Epithelial cell of alveolus of lung (primary cell): ENCODE measurements around the gene SP140. TPM values are rescaled to one million over a fixed set of nuclear protein-coding genes. Genes with fewer than 3 reads are reported as not detected.

Experiments
- total RNA-seq: library from RNA; depleted of rRNA; stranded (reverse); fragments of >200 nt; gene quantifications from 2 replicates; pipeline ENCODE4 v1.2.1, GENCODE V29; 2015

SP140 gene
- 0.39 TPM in 1 of 2 replicates, not detected in the other for total RNA-seq

DNA sequence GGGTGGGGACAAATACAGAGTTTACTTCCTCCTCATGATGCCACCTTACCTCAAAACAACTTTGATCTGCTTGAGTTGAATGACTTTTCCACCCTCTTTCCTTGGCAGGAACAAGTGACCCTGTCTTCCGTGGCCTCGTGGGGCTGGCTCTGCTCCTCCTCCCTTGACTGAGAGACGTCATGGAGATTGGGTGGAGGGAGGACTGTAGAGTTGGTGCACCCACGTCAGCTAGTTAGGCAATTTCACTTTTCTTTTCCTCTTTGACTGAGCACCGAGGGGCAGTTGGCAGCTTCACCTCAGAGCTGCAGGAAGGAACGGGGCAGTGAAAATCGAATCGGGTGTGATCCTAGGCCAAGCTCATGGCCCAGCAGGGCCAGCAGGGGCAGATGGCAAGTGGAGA is at the start of gene SP140:
Gene SP140 (plus strand): TSS at position 251 of the 400 bp plus-strand sequence. CDS start 109 bp downstream, at position 360.

DNA sequence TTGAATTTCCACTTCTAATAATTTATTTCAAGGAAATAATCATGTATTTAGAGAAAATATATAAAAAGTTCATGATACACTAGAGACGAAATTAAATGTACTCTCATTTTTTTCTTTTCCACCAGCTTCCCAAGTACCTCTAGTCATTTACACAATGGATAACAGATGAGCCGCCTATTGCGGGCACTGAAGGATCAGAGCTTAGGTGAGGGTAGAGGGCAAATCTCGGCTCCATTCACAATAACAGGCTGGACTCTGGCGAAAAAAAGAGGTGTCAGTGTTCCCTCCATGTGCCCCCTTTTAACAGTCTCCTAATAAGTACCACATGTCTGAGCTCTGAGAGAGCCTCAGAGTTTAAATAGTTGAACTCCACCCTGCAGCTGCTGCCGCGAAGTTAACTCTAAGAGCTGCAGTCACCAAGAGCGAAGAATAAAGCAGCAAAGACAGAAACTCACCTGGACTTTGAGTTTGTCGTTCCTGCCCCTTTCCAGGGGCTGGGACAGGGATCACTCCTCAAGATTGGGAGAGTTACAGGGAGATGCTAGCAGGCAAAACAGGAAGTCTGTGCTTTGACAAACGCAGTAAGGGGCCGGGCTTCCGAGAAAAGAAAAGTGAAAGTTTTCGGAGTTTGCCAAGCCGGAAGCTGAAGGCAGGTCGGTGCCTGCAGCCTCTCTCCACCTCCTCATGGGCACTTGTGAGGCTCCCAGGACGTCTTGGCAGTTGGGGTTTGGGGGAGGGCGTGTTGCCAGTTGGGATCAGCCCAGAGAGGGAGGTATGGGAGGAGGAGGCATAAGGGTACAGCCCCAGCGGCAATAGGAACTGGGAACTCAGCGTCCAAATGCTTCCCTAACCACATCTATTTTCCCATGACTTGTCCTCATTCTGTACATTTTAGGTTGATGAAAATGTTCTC is 5.9 kb upstream of the SP140 start, which contains the start of gene SP110:
Gene SP110 (minus strand): TSS at position 566 of the 913 bp plus-strand sequence. CDS start 3,057 bp downstream, outside the sequence.

DNA sequence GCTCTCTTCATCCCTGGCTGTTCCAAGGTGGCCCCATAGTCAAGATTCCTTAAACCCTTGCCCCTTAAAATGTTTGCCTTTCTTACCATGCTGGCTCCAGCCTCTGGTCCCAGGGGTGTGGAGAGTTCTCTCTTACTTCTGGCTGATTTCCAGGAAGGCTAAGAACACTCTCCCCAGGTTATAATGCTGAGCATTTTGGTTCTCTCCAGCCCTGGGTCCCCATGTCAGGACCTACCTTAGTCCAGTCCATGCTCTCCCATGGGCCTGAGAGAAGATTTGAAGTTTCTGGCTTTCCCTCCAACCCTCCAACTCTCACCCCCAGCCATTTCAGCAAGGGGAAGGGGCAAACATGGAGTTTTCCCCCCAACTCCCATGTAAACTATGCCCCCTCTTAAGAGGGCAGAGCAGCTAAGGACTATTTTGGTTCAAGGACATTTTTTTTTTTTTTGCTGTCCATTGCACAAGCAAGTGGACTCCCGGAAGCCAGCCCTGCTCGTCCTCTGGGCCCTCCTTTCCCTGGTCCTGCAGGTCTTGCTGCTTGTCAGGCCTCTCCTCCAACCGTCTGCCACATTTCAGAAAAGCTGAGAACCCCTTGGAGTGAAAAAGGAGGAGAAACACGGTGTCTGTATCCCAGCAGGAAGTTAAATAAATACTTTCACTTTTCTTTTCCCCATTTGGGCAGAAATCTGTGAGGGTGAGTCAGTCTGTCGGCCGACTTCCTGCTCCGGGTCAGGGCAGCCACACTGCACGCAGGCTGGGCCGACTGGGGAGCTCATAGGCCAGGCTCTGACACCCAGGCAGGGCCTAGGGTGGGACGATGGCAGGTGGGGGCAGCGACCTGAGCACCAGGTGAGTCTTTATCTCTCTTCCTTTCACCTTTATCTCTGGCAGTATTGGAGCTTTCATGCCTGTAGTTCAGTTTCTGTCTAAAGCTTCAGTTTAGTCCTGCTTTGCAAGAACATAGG is 101.2 kb downstream of the SP140 start, which contains the start of gene SP140L:
Gene SP140L (plus strand): TSS at position 741 of the 965 bp plus-strand sequence. CDS start 77 bp downstream, at position 818.

Other genes with a start within 250 kb of the SP140 start
- gene SLC16A14, start 156.8 kb upstream of the SP140 start, total RNA-seq: 0.39 and 1.2 TPM in 2 replicates
- gene SP110, start 5.8 kb upstream of the SP140 start, total RNA-seq: 8.1 and 10.5 TPM in 2 replicates
- 4.0 and 33.5 TPM in 2 replicates for gene SP140L, start 101.5 kb downstream of the SP140 start, total RNA-seq
- 48.7 and 70.9 TPM in 2 replicates for gene SP100, start 190.5 kb downstream of the SP140 start, total RNA-seq